Measurements from ENCODE around the gene RGS1.

The RGS1 gene

DNA sequence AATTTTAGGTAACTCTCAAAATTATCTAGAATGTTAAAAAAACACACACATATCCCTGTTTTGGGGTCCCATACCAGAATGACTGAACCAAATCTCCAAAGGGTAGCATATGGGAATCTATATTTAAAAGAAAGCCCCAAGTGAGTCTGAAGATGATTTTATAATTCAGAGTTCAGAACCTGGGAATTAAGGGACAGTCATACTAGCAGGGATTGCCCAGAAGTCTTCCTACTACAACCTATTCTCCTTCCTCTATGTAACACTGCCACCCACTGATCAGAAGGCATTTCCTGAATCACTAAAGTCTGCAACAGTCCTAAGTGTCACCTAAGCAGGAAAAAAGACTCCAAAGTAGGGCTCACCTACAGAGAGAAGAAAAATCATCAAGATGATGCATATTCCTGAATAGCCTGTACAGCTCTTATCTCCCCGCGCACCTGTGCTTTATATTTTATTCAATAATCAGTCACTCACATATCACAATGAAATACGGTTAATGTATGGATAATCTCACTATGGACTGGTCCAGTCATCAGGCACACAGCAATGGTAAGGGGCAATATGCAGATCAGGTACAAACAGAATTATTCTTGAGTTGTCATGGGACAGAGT lies 4.9 kb downstream of the RGS1 start:
- DNase-seq (ENCODE audit: low spot score) (peak; percentile 64), FAIRE-seq (peak; percentile 38)

DNA sequence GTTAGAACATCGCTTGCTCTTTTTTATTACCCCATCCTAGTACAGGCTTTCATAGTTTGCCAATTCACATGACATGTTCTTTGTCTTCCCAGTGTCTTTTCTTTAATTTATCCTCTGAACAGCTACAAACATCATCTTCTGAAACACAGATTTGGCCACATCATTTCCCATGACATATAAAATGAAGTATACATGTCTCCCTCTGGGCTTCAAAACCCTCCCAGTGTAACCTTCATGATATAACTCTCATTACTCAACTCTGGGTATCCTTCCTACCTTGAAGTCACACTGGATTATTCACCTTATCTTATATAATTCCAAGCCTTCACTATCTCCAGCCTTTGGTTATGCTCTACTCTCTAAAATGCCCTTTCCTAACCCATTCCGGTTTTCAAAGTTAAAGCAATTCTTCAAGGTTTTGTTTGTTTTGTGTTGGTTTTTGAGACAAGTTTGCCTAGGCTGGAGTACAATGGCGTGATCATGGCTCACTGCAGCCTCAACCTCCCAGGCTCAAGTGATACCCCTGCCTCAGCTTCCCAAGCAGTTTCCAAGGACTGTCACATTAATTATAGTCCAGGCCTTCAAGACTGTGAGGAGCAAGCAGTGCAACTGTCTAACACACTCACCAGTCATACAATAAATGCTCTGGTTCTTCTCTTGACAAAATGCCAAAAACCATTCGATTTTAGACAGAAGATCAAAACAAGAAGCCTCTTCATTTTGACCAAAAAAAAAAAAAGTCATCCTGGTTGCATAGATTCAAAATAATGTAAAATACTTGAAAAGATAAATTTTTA lies 5.8 kb downstream of the RGS1 start:
- no peak for DNase-seq (ENCODE audit: low spot score)
- FAIRE-seq: no peak

DNA sequence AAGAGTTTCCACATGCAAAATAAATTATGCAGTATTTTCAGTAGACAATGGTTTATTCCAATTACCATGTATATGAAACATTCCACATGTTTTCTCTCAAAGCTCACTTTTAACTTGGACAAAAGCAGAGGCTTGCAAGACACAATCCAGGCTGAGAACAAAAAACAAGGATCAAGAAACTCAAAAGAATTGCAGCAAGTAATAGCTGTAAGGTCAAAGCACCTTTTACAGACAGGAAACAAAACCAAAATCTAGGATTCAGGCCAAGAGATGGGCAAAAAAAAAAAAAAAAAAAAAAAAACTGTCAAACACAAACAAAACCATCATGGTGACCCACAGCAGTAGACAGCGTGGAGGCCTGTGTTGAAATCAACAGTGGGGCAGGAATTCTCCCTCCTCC lies 9.3 kb downstream of the RGS1 start:
- no peak for DNase-seq (ENCODE audit: low spot score)
- no peak for FAIRE-seq

DNA sequence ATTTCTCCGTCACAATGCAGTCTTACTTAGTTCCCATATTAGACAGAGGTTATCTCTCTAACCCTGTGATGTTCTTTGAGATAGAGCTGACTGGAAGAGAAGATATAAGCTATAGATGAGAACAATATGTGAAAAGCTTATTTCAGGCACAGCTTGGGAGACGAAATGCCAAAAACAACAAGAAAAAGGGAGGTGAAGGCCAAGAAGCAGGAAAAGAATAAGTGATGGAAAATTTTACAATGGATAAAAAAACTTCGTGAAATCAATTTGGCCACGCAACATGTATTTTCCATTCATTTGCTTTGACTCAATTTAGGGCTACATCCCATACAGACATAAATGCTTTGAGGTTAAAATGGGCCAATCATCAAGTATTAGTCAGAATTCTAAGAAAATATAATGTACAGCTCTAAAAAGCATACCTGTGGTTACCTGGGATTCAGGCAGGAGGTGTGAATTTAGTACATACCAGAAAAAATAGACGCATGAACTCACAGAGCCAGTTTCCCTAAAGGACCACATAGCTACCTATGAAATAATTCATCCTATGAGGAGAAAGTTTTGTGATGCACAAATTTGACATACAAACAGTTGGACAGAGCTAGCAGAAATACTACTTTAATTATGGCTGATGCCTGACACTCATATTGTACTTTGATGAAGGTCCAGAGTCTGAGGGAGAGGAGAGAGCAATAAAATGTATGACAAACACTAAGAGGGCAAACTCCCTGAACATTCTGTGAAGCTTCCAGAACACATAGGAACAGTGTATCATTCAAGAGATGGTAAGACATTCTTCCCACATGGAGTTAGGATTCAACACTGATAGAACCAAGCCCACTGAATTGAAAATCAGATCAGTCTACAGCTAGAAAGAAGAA lies 12.1 kb downstream of the RGS1 start:
- no peak for FAIRE-seq
- DNase-seq (ENCODE audit: low spot score): no peak

DNA sequence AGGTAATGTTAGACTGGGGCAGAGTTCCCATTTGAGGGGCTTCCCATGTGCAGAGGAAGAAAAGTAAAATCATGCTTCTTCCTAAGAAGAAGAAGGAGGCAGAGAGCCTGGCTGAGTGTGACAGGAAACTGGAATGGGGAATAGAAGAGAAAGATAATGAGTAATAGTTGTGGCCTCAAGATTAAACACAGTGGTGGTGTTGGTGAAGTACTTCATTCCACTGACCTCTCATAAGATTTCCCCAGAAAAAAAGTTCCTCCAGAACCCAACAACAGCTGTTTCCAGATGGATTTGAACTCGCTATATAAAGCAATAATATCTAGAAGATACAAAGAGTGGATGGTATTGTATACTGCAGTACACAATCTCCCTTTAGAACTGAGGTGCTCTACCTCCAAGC lies 13.0 kb downstream of the RGS1 start:
- FAIRE-seq (peak; percentile 22), DNase-seq (ENCODE audit: low spot score) (no peak)

DNA sequence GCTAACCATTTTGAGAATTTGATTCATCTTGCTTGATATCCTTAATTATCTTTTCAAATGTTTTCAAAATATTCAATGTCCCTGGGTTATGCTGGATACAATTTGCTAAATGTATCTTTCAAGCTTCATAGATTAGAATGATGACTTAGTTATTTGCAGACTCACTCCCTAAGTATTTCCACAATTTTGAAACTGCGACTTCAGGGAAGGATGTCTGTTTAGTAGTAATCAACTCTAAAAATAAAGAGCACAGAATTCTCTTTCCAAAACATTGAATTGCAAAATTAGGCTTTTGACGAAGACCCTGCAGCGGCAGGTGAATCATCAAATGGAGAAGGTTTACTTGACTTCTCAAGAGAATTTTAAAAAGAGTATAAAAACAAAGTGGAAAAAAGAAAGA lies 14.2 kb downstream of the RGS1 start:
- DNase-seq (ENCODE audit: low spot score) (no peak), FAIRE-seq (no peak)

DNA sequence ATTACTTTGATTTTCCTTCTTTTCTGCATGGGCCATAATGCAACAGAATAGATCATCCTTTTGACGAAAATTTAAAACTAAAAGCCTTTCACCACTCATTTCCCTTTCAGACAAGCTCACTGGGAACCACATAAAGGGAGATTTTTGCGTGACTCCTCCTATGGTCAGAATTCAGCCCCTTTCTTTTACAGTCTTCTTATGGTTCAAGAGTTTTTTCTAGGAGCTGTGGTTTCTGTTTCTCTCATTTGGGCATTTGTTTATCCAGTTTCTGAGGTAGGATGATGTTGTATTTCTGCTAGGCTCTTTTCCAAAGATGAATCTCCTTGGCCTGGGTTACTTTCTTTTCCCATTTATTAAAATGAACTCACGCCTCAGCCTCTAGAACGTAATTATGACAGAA lies 16.9 kb downstream of the RGS1 start:
- DNase-seq (ENCODE audit: low spot score) (no peak), FAIRE-seq (no peak)

DNA sequence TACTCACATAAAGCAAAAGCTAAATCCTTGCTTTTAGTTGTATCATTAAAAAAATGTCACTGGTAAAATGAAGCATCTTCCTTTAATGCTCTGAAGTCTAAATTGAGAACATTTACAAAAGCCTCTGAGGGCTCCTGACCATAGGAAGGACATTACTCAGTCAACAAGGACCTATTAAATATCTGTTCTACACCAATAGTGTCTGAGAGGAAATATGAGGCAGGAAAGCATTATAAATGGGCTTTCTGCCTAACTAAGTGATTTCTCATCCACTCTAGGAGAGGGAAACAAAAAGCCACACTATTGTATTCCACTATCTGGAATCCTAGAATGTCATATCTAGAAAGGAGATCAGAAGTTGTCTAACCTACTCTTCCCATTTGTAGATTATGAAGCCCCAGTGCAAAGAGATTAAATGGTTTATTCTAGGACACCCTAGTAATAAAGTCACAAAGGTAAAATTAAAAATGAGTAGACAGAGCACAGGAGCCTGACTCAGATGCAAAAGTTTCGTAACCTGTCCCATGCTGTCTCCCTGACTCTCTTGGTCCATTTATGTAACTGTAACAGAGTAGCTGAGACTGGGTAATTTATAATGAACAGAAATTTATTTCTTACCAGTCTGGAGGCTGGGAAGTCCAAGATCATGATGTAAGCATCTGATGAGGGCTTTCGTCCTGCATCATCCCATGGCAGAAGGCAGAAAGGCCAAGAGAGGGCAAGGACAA lies 17.6 kb downstream of the RGS1 start:
- FAIRE-seq: no peak
- no peak for DNase-seq (ENCODE audit: low spot score)

DNA sequence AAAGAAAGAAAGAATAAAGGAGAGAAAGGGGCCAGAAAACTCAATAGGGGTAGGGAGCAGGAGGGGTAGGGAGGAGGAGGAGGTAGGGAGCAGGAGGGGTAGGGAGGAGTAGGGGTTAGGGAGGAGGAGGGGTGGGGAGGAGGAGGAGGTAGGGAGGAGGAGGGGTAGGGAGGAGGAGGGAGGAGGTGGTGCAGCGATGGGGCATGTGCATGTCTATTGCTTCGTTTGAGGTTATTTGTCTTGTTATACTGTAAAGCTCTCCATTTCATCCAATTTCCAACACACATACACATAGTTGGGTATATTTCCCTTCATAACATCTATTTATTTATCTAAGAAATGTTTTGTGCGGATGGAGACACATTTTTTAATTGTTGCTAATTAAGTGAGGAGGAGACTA lies 19.7 kb downstream of the RGS1 start:
- no peak for DNase-seq (ENCODE audit: low spot score)
- no peak for FAIRE-seq

DNA sequence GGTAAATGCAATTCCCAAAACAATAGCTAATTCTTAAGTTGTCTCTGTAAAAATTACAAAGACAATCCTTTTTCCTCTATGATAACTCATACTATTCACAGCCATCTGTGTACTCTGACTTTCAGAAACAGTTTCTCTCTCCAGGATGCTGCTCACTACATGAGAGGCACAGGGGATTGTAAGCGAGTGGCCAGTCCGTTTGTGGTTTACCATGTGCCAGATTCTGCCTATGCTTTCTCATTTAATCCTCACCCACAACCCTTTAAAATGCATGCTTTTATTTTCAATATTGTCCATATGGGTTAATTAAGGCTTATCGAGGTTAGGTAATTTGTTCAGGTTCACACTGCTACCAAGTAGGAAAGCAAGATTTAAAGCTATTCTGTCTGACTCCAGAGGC lies 23.0 kb downstream of the RGS1 start:
- no peak for DNase-seq (ENCODE audit: low spot score)
- FAIRE-seq: no peak

DNA sequence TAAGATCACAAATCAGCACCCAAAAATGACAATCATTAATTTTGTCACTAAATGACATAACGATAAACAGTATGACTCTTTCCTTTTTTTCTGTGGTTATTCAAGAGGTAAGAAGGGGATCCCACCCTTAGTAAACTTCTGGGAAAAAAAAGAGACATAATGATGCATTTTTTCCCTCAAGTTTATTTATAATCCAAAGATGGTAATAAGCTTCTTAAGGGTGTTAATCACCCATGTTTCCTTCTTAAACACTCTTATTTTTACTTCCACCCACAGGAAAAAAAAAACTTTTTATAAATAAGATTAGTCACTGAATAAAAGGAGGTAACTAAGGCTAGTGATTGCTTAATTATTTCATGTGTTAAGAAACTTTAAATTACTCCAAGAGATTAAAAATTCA lies 24.7 kb downstream of the RGS1 start:
- FAIRE-seq: no peak
- DNase-seq (ENCODE audit: low spot score): no peak

DNA sequence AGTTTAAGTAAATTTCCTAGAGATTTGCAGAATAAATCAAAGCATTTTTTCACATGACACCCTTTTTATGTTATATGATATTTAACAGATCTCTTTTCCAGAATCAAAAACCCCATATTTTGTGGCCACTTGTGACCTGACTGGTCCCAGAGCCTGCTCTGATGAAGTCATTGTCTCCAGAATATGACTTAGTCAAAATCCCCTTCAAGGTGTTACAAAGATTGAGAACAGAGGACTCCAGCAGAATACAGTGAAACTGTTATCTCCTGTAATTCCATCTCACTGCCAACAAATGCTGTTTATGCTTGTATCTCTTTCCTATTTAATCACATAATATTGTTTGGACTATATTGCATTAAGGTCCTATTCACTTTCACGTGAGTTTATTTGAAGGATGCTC lies 25.6 kb downstream of the RGS1 start:
- DNase-seq (ENCODE audit: low spot score) (no peak), FAIRE-seq (no peak)

DNA sequence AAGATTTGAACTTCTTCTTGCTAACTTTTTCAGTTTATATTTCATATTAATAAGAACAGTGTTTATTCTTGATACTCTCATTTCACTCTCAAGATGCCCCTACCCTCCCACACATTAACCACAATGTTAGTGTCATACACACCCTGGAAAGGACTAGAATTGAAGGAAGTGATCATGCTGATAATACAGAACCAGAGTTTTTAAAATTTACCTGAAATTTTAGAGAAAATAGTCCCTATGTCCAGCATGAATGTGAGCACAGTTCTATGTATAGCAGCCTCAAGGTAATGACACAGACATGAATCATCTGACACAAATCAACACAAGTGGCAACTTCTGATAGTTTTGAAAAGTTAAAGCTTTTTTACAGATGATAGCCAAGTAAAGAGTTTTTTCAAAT lies 26.0 kb downstream of the RGS1 start:
- DNase-seq (ENCODE audit: low spot score) (peak; percentile 20), FAIRE-seq (peak; percentile 44)

DNA sequence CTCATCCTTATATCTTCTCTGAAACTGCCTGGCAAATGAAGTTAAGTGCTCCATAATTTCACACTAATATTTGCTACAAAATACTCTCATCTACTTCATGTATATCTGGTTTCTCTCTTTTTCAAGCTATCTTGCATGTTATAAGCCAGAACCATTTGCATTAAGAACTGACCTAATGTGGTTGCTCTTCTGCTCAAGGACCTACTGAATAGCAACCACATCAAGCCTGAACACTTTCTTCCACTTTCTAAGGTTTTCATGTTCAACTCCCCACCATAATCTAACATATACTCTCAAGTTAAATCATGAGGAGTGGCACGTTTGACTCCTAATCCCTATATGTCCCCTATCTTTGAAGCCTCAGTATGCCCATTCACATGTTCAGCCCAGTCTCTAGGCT lies 27.2 kb downstream of the RGS1 start:
- DNase-seq (ENCODE audit: low spot score) (no peak), FAIRE-seq (no peak)

DNA sequence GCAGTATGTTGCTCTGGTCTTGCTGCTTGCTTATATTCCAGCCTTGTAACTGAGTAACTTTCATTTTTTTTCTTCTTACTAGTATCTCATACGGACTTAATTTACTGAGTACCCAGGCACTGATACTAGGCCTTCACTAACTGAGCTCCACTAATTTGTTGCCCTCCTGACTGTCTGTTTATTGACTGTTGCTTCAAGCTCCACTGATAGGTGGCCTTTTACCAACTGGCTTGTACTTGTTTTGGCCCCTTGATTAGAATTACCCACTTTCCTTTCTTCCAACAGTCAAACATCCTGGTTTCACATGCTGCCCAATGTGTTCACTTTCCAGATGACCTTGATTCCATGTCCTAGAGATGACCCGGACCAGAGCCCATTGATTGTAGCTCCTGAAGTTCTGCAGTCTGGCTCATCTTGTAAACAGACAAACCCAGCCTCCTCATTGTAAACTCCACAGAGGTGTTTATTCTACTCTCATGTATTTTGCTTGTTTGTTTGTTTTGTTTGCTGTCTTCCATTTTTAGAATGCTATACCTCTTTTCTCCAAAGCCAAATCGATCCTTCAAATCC lies 27.7 kb downstream of the RGS1 start:
- DNase-seq (ENCODE audit: low spot score): no peak
- no peak for FAIRE-seq

DNA sequence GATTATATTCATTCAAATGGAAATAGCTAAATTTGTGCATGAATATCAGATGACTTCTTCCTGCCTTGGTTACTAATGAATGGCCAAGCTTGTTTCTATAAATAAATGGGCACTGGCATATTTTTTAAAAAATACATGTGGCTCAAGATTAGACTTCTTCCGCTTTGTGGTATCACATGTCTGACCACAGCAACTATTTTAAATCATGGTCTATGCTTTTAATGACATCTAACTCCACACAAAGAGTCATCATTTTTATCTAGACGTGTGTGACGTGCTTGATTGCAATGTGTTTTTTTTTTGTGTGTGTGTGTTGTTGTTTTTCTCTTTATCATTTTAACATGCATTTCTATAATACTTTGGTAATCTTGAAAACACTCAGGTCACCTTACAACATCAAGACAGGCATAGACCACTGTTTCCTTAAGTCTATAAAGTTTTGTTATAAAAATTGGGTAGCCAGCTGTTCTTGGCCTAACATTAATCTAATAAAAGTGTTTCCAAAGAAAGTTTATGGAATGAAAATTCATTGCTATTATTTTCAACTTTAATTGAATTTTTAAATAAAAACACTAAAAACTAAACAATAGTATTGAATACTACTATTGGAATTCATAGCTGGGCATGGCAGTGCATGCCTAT lies 29.5 kb downstream of the RGS1 start:
- FAIRE-seq (no peak), DNase-seq (ENCODE audit: low spot score) (no peak)

DNA sequence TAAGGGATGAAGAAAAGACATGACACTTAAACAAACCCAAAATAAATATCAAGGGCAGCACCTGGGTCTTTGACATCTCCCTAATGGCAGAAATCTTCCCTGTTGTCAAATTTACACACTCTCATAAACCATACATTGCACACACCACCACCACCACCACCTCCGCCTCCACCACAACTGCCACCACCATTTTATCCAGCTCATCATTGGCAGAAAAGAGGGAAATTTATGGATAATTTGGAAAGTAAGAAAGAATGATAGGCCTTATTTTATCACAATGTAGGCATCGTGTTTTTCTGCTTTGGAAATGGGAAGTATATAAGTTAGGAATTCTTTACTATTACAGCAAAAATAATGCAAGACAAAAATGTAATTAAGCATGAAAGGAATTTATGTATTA lies 33.1 kb downstream of the RGS1 start:
- FAIRE-seq (no peak), DNase-seq (ENCODE audit: low spot score) (no peak)

DNA sequence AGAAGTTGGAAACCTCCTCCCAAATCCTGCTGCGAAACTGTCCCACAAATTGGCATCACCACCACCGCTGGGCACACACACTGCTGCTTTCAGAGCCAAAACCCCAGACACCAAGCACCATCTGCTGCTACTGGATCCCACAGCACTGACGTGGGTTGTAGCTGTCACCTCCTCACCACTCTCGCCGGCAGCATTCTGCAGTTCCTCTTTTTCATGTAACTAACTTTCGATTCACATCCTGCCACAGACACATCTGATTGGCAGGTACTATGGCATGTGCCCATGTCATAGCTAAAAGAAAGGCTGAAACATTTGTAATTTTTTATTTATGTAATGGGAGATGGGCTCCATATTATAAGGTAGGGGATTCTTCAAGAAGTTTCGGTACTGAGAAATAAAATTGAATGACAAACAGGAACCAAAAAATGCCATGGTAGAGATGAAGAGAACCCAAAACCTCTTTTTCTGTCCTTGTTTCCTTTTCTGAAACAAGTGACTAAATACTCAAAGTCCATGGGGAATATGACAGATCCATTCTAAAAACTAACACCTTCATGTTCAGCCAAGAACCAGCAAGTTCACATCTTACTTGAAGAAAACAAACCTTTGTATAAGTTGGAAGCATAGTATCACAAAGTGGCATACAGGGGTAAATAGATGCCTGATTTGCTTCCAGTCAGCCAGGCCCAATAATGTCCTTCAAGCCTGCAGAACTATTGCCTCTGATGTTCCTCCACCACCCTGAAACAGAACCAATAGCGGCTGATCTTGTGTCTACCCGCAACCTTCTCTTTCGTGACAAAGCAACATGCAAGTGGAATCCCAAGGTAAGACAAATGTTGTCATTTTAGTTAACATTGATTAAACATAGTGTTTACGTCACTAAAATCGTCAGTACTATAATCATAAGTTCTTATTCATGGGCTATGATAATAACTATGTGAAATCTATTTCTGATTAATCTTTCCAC lies 33.8 kb downstream of the RGS1 start:
- FAIRE-seq (no peak), DNase-seq (ENCODE audit: low spot score) (no peak)

DNA sequence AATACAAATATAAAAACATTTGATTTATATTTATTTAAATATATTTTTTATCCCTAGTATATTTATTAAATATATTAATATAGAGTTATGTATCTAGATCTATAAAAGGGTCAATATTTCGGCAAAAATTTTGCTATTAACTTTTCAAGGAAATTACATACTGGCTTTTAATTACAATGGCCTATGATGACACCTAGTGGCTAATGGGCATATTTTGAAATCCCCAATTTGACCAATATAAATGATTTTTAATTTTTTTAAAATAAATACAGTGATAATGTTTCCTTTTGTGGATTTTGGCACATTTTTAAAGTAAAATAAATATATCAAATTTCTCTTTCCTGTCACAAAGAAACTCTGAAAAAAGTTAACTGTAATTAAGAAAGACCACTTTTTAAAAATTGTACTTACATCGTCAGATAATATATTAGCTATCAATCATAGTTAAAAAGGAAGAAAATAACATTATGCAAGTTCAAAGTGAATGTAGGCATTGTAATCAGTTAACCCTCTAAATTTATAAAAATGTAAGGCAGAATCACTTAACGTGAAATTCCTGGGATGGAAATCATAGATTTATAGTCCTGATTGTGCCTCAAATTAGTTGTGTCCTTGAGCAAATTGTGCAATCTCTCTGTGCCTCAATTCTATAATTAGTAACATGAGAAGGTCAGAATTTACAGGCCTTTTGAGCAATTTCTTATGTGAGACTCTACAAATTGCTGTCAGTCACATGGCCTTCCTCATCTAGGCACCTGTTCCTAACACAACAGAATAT lies 34.7 kb downstream of the RGS1 start:
- FAIRE-seq: peak; percentile 92
- peak; percentile 22 for DNase-seq (ENCODE audit: low spot score)

All from RCC 7860 (cell line).